Mesenchymal stem cell (in vitro differentiated cells and primary cell): Measurements from ENCODE around the gene CTSL.

Source experiments
- DNase-seq: peaks from one replicate; pipeline ENCODE4 v3.0.0-alpha.2; 2013
- H2AFZ ChIP-seq: one replicate; pipeline ENCODE4 v1.6.1; 2013; ENCODE audit warnings: low read depth, mild to moderate bottlenecking, control low read depth, inconsistent platforms, low read length, moderate library complexity
- H2AK5ac ChIP-seq: 2 replicates; pipeline ENCODE4 v1.6.1; 2013; ENCODE audit warnings: low read length, moderate library complexity, mild to moderate bottlenecking, inconsistent platforms; ENCODE audit not compliant: severe bottlenecking
- H2BK120ac ChIP-seq: one replicate; pipeline ENCODE4 v1.6.1; 2013; ENCODE audit warnings: low read depth, mild to moderate bottlenecking, inconsistent platforms, low read length, moderate library complexity
- H2BK12ac ChIP-seq, 2 experiments: one replicate each; pipeline ENCODE4 v1.6.1; 2013; ENCODE audit warnings: inconsistent platforms in 2 of 2, low read length in 2 of 2, mild to moderate bottlenecking in 2 of 2, moderate library complexity in 2 of 2, control low read depth in 1 of 2
- H2BK15ac ChIP-seq: one replicate; pipeline ENCODE4 v1.6.1; 2013; ENCODE audit warnings: mild to moderate bottlenecking, low read depth, inconsistent platforms; ENCODE audit not compliant: poor library complexity, severe bottlenecking
- H2BK5ac ChIP-seq: 2 replicates; pipeline ENCODE4 v1.6.1; 2013; ENCODE audit warnings: low read depth, mild to moderate bottlenecking, low read length, control low read depth, inconsistent platforms; ENCODE audit not compliant: poor library complexity, severe bottlenecking
- H3K14ac ChIP-seq, 2 experiments: one replicate each; pipeline ENCODE4 v1.6.1; 2013; ENCODE audit warnings: inconsistent platforms in 2 of 2, low read length in 2 of 2, control low read depth in 1 of 2, mild to moderate bottlenecking in 1 of 2, moderate library complexity in 1 of 2
- H3K18ac ChIP-seq, 2 experiments: one replicate each; pipeline ENCODE4 v1.6.1; 2013; ENCODE audit warnings: inconsistent platforms in 2 of 2, low read length in 2 of 2, control low read depth in 1 of 2, low read depth in 1 of 2, mild to moderate bottlenecking in 1 of 2
- H3K23ac ChIP-seq, 2 experiments: one replicate each; pipeline ENCODE4 v1.6.1; 2013; ENCODE audit warnings: inconsistent platforms in 2 of 2, low read length in 2 of 2, mild to moderate bottlenecking in 2 of 2, moderate library complexity in 2 of 2, control low read depth in 1 of 2
- H3K27ac ChIP-seq: 2 replicates; pipeline ENCODE4 v1.5.1; 2013; ENCODE audit warnings: mild to moderate bottlenecking, moderate library complexity, low read length, control low read depth, inconsistent platforms; ENCODE audit not compliant: poor library complexity, severe bottlenecking
- H3K27me3 ChIP-seq, 2 experiments: 2 replicates each; pipeline versions ENCODE4 v1.6.1 to v1.7.0; 2013; ENCODE audit warnings: low read length in 2 of 2, mild to moderate bottlenecking in 2 of 2, moderate library complexity in 2 of 2, control low read depth in 1 of 2, inconsistent platforms in 1 of 2; ENCODE audit not compliant: control insufficient read depth in 1 of 2, insufficient read depth in 1 of 2
- H3K36me3 ChIP-seq, 2 experiments: 2 replicates each; pipeline versions ENCODE4 v1.6.1 to v1.7.0; 2013; ENCODE audit warnings: low read length in 2 of 2, control low read depth in 1 of 2, inconsistent platforms in 1 of 2, low read depth in 1 of 2, mild to moderate bottlenecking in 1 of 2; ENCODE audit not compliant: insufficient read depth in 2 of 2, control insufficient read depth in 1 of 2
- H3K4ac ChIP-seq, 2 experiments: one replicate each; pipeline ENCODE4 v1.6.1; 2013; ENCODE audit warnings: inconsistent platforms in 2 of 2, low read length in 2 of 2, mild to moderate bottlenecking in 2 of 2, moderate library complexity in 2 of 2, control low read depth in 1 of 2, low read depth in 1 of 2
- H3K4me1 ChIP-seq: 2 replicates; pipeline ENCODE4 v1.6.1; 2013; ENCODE audit warnings: low read depth, low read length, control low read depth; ENCODE audit not compliant: control insufficient read depth, insufficient read depth
- H3K4me2 ChIP-seq: 2 replicates; pipeline ENCODE4 v1.6.1; 2013; ENCODE audit warnings: low read length, mild to moderate bottlenecking, inconsistent platforms; ENCODE audit not compliant: poor library complexity, severe bottlenecking
- H3K4me3 ChIP-seq, 2 experiments: 2 replicates each; pipeline versions ENCODE4 v1.5.1 to v1.7.0; 2013; ENCODE audit warnings: low read length in 2 of 2, mild to moderate bottlenecking in 2 of 2, control low read depth in 1 of 2, low read depth in 1 of 2; ENCODE audit not compliant: insufficient read depth in 1 of 2
- H3K79me1 ChIP-seq: replicated peaks from 2 replicates; pipeline ENCODE4 v1.6.1; 2013; ENCODE audit warnings: mild to moderate bottlenecking, control low read depth, low read length, inconsistent platforms; ENCODE audit not compliant: poor library complexity, severe bottlenecking
- H3K9ac ChIP-seq: 2 replicates; pipeline ENCODE4 v1.7.0; 2013; ENCODE audit warnings: mild to moderate bottlenecking, low read length, moderate library complexity
- H3K9me3 ChIP-seq: 2 replicates; pipeline ENCODE4 v1.7.0; 2013; ENCODE audit warnings: mild to moderate bottlenecking, low read length; ENCODE audit not compliant: control insufficient read depth
- H4K8ac ChIP-seq: one replicate; pipeline ENCODE4 v1.6.1; 2013; ENCODE audit warnings: inconsistent platforms, mild to moderate bottlenecking, low read length, moderate library complexity
- H4K91ac ChIP-seq: one replicate; pipeline ENCODE4 v1.6.1; 2013; ENCODE audit warnings: mild to moderate bottlenecking, low read length, inconsistent platforms
- WGBS: methylation state at CpG from one replicate; pipeline ENCODE4 v1.1.7; 2013; ENCODE audit warnings: mixed read lengths; 5-methylcytosine and 5-hydroxymethylcytosine counted together

CTSL gene

DNA sequence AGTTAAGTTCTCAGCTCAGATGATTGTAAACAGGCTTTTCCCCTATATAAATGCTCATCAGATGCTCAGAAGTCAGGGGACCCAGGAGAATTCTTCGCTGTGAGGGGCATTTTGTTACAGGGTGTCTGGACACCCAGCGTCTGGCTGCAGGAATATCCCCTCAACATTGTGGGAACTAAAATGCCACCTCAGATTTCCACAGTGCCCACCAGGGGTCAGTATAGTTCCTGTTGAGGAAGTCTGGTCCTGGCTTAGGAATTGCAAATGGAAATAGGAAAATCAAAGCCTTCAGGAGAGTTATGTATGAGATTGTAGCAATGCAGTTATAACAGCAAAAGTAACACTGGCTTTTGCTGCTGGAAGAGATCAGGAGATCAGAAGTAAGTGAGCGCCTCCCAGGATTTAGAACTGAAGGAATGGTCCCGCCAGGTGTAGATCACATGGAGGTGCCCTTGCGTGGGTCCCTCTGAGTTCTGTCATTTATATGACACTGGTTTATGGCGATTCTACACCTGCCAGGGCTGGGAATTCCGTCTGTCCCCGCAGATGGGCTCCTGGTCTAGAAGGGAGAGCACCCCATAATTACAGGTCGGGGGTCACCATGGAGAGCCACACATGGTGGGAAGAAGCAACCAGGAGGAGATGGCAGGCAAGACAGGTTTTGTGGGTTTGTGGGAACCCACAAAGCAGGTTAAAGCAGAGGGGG, 47.1 kb upstream of the CTSL start:
- Histone ChIP-seq H3K18ac (no peak overlapping the region), H3K79me1 (peaks cover 19% of the 10 kb centered on the region), H2BK120ac (no peak overlapping the region), H3K4me1 (peaks cover 1% of the 10 kb centered on the region), H2AFZ (no peak overlapping the region), H3K27ac (no peak overlapping the region), H4K91ac (no peak overlapping the region), H4K8ac (no peak overlapping the region), H3K4me3 (no peak overlapping the region), H2AK5ac (no peak overlapping the region), H3K9me3 (no peaks in the 10 kb centered on the region), H2BK5ac (no peak overlapping the region), H3K4ac (no peak overlapping the region), H3K9ac (peak overlapping the region; percentile 8), H3K4me2 (no peak overlapping the region), H3K27me3 (no peaks in the 10 kb centered on the region), H3K14ac (no peak overlapping the region), H3K23ac (no peak overlapping the region), H2BK15ac (no peak overlapping the region), H3K36me3 (peaks cover 10 to 60% of the 10 kb centered on the region in 2 experiments), H2BK12ac (no peak overlapping the region)
- WGBS: 66% methylated on average over 9 of the region's 9 CpGs
- DNase-seq: peak; percentile 81

DNA sequence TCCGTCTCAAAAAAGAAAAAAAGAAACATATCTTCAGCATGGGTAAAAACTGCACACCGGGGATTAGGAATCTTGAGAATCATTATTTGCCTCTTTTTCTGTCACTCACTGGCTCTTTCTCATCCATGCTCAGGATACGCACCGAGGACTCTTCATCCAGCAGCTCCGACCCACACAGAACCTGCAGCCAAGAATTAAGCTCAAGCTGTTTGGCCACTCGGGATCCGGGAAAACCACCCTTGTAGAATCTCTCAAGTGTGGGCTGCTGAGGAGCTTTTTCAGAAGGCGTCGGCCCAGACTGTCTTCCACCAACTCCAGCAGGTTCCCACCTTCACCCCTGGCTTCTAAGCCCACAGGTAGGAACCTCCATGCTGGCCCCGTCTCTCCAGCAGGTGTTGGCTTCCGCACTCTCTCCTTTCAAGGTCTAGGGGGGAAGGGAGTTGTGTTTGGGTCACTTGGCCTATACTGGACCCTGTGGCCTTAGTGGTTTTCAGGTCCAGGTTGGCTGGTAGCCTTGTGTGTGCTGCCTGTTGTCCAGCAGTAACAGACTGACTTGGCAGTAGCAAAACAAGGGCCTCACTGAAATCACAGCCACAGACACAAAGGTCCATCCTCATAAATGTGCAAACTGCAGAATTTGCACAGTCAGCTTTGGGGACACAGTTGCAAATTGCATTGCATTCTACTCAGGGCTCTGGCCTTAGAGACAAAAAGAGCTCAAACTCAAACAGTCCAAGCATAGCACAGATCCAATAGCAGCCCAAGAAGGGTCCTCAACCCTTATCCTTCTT, 44.5 kb upstream of the CTSL start:
- WGBS: 97% methylated on average over 9 of the region's 11 CpGs
- Histone ChIP-seq H3K4me3 (no peak overlapping the region), H4K8ac (no peak overlapping the region)

DNA sequence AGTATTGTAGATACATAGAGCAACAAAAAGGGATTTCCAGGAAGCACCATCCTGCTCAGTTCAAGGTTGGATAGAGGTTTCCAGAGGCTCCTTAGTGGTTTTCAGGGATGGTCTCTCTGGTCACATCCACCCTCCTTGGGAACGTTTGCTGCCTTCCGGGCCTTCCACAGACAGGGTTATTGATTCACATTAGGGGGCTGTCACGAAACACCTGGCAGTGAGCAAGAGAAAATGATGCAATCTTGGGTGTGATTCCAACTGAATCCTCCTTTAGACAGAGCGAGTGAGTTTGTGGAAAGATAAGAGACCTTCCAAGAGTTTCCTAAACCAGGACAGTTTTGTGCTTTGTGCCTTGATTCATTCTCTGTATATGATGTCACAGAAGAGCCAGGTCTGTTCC, 43.8 kb upstream of the CTSL start:
- 88% methylated on average over 4 of the region's 4 CpGs for WGBS
- no peak overlapping the region for H2BK15ac ChIP-seq
- no peak overlapping the region for H2BK12ac ChIP-seq

More for the DNA sequence above, 44.5 kb upstream of the CTSL start:
- H3K36me3 ChIP-seq: peaks cover 11 to 65% of the 10 kb centered on the region in 2 experiments
- no peak overlapping the region for H3K9ac ChIP-seq
- no peak overlapping the region for H2BK120ac ChIP-seq
- H3K18ac ChIP-seq: no peak overlapping the region
- no peak overlapping the region for H4K91ac ChIP-seq
- H3K14ac ChIP-seq: no peak overlapping the region
- no peak overlapping the region for H2BK5ac ChIP-seq
- H2BK15ac ChIP-seq: no peak overlapping the region
- DNase-seq: no peak
- no peak overlapping the region for H2AK5ac ChIP-seq
- H3K4me1 ChIP-seq: peaks cover 11% of the 10 kb centered on the region
- H2AFZ ChIP-seq: no peak overlapping the region
- H3K4ac ChIP-seq: no peak overlapping the region
- no peak overlapping the region for H3K23ac ChIP-seq
- no peak overlapping the region for H3K4me2 ChIP-seq
- H3K9me3 ChIP-seq: no peaks in the 10 kb centered on the region
- H3K79me1 ChIP-seq: peaks cover 22% of the 10 kb centered on the region
- H2BK12ac ChIP-seq: no peak overlapping the region
- H3K27me3 ChIP-seq: no peaks in the 10 kb centered on the region
- H3K27ac ChIP-seq: no peak overlapping the region

DNA sequence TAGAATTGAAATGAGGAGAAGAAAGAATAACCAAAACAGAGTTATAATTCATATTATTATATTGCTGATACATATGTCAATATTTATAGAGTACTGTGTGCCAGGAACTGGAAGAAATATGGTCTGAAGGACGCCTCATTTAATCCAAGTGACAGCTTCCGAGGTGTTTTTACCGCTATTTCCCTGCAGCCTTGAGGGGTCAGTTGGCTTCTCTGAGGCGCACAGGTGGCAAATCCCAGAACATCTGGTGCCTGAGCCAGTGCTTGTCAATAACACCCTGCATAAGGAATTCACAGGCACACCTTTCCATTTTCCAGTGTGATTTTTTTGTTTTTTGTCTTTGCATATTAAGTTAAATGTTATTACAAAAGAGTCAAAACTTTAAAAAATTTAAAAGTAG, 43.3 kb upstream of the CTSL start:
- no peak for DNase-seq
- no peak overlapping the region for H4K91ac ChIP-seq
- no peak overlapping the region for H3K27ac ChIP-seq
- H4K8ac ChIP-seq: no peak overlapping the region
- no peak overlapping the region for H3K18ac ChIP-seq
- no peak overlapping the region for H2AK5ac ChIP-seq
- H3K4ac ChIP-seq: no peak overlapping the region
- H3K9ac ChIP-seq: no peak overlapping the region
- 97% methylated on average over 4 of the region's 4 CpGs for WGBS
- H3K14ac ChIP-seq: no peak overlapping the region
- H2BK120ac ChIP-seq: no peak overlapping the region
- no peak overlapping the region for H3K4me3 ChIP-seq
- no peak overlapping the region for H2BK5ac ChIP-seq
- H3K4me1 ChIP-seq: peaks cover 11% of the 10 kb centered on the region
- H2BK12ac ChIP-seq: no peak overlapping the region
- no peak overlapping the region for H2BK15ac ChIP-seq
- peaks cover 20 to 56% of the 10 kb centered on the region in 2 experiments for H3K36me3 ChIP-seq
- no peak overlapping the region for H3K23ac ChIP-seq
- no peaks in the 10 kb centered on the region for H3K27me3 ChIP-seq
- H3K4me2 ChIP-seq: no peak overlapping the region
- H3K9me3 ChIP-seq: no peaks in the 10 kb centered on the region
- no peak overlapping the region for H2AFZ ChIP-seq
- peaks cover 22% of the 10 kb centered on the region for H3K79me1 ChIP-seq

More for the DNA sequence above, 43.8 kb upstream of the CTSL start:
- Histone ChIP-seq H3K9ac (no peak overlapping the region), H2AK5ac (no peak overlapping the region), H3K14ac (no peak overlapping the region), H3K79me1 (peaks cover 22% of the 10 kb centered on the region), H2BK5ac (no peak overlapping the region), H3K9me3 (no peaks in the 10 kb centered on the region), H4K8ac (no peak overlapping the region), H4K91ac (no peak overlapping the region), H3K27ac (no peak overlapping the region), H3K4me1 (peaks cover 11% of the 10 kb centered on the region), H3K4ac (no peak overlapping the region), H2BK120ac (no peak overlapping the region), H3K23ac (no peak overlapping the region), H3K4me3 (no peak overlapping the region), H3K36me3 (peaks cover 17 to 61% of the 10 kb centered on the region in 2 experiments), H2AFZ (no peak overlapping the region), H3K4me2 (no peak overlapping the region), H3K27me3 (no peaks in the 10 kb centered on the region), H3K18ac (no peak overlapping the region)
- no peak for DNase-seq
